Stimulated activated naive B cell treated with anti-CD40 and anti-IgM and Interleukin-4, amounts not matched to agents 10 μg/mL and 1 μg/mL and 100 μg/mL, for 72 hours (primary cell): ENCODE data around the gene TFR2.

Source experiments
- ATAC-seq, 2 donors: fragments of 150-1000 bp; cut with Tn5 transposase; replicated peaks; 2 replicates each; pipeline ENCODE4 v1.10.0; 2021; ENCODE audit warnings: moderate library complexity in 1 of 2
- DNase-seq: peaks from one replicate; pipeline ENCODE4 v3.0.0; 2021
- H3K27ac Mint-ChIP-seq: one replicate; pipeline ENCODE4 v1.8.0; 2022; ENCODE audit warnings: mild to moderate bottlenecking, mixed read lengths
- H3K27me3 Mint-ChIP-seq, 2 donors: one replicate each; pipeline ENCODE4 v1.8.0; 2022; ENCODE audit warnings: mixed read lengths in 2 of 2
- H3K36me3 Mint-ChIP-seq, 2 donors: one replicate each; pipeline ENCODE4 v1.8.0; 2022; ENCODE audit warnings: mixed read lengths in 2 of 2, mild to moderate bottlenecking in 1 of 2
- H3K4me1 Mint-ChIP-seq, 2 donors: one replicate each; pipeline ENCODE4 v1.8.0; 2022; ENCODE audit warnings: mixed read lengths in 2 of 2, mild to moderate bottlenecking in 1 of 2
- H3K4me3 Mint-ChIP-seq, 2 donors: one replicate each; pipeline ENCODE4 v1.8.0; 2022; ENCODE audit warnings: mild to moderate bottlenecking in 2 of 2, mixed read lengths in 2 of 2, moderate library complexity in 1 of 2
- H3K9me3 Mint-ChIP-seq, 2 donors: one replicate each; pipeline ENCODE4 v1.8.0; 2022; ENCODE audit warnings: mixed read lengths in 2 of 2, mild to moderate bottlenecking in 1 of 2

The TFR2 gene

DNA sequence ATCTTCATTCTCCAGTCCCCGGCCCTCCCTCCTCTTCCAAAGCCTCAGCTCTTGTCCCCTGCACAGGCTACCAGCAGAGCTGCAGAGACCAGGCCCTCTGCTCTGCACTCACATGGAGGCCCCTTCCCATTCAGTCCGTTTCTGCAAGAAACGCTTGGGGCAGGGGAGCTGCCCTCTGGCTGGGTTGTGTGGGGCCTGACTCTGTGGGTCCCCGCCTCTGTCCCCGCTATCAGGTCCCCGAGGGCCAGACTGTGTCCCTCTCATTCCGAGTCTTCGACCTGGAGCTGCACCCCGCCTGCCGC lies 37.7 kb downstream of the TFR2 start:
- Mint-ChIP-seq H3K27ac (peak overlapping the region; percentile 59), H3K27me3 (peaks cover 0 to 5% of the 10 kb centered on the region in 2 donors), H3K9me3 (no peaks in the 10 kb centered on the region), H3K4me3 (peak overlapping the region; percentile 85 to 86), H3K4me1 (peaks cover 18 to 23% of the 10 kb centered on the region in 2 donors), H3K36me3 (no peaks in the 10 kb centered on the region)
- DNase-seq (no peak), ATAC-seq (peak in 1 of 2 donors; percentile 17)

DNA sequence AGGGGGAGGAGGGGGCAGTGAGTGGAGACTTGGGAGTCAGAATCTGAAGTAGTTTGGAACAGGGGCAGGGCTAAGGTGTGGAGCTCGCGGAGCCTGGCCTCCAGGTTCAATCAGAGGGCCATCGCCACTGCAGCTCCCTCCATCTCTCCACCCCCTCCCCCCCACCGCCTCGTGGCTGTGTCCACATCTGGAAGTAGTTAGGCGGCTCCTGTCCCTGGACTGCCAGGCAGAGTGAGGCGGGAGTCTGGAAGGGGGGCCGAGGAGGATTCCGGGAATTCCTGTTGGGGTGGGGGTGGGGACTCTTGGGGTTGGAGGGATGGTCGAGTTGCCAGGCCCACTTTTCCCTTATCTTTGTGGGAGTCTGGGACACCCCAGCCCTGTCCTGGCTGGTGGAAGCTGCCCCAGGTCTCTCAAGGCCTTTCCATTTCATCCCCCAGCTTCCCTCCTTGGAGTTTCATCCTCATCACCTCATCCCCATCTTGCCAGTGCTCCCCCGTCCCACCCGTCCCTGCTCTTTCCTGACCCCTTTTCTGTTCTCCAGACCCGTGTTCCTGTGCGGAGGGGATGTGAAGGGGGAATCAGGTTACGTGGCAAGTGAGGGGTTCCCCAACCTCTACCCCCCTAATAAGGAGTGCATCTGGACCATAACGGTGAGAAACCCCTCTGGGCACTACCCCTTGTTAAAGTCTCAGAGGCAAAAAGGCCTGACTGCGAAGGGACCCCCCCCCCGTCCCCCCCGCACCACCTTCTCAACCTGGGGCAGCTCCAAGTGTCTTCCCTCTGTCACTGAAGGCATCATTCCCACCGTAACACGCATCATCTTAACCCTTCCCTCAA lies 38.2 kb downstream of the TFR2 start:
- Mint-ChIP-seq H3K9me3 (no peaks in the 10 kb centered on the region), H3K4me1 (peaks cover 18 to 23% of the 10 kb centered on the region in 2 donors), H3K4me3 (peak overlapping the region; percentile 85 to 86), H3K27me3 (peaks cover 0 to 5% of the 10 kb centered on the region in 2 donors), H3K36me3 (no peaks in the 10 kb centered on the region), H3K27ac (no peak overlapping the region)
- ATAC-seq (no peak), DNase-seq (no peak)

DNA sequence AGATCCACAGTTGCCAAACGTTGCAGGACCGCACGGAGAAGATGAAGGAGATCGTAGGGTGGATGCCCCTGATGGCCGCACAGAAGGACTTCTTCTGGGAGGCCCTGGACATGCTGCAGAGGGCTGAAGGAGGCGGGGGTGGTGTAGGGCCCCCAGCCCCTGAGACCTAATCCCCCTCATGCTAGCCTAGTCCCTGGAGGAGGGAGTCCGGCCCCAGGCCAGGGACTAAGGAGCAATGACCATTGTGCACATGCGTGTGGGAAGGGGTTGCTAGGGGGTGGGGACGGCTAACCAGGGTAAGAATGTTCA lies 40.7 kb downstream of the TFR2 start:
- peaks cover 16 to 21% of the 10 kb centered on the region in 2 donors for H3K4me1 Mint-ChIP-seq
- no peaks in the 10 kb centered on the region for H3K36me3 Mint-ChIP-seq
- no peak for DNase-seq
- H3K4me3 Mint-ChIP-seq = no peak overlapping the region
- ATAC-seq = no peak
- H3K27ac Mint-ChIP-seq = no peak overlapping the region
- no peaks in the 10 kb centered on the region for H3K9me3 Mint-ChIP-seq
- peaks cover 0 to 4% of the 10 kb centered on the region in 2 donors for H3K27me3 Mint-ChIP-seq

DNA sequence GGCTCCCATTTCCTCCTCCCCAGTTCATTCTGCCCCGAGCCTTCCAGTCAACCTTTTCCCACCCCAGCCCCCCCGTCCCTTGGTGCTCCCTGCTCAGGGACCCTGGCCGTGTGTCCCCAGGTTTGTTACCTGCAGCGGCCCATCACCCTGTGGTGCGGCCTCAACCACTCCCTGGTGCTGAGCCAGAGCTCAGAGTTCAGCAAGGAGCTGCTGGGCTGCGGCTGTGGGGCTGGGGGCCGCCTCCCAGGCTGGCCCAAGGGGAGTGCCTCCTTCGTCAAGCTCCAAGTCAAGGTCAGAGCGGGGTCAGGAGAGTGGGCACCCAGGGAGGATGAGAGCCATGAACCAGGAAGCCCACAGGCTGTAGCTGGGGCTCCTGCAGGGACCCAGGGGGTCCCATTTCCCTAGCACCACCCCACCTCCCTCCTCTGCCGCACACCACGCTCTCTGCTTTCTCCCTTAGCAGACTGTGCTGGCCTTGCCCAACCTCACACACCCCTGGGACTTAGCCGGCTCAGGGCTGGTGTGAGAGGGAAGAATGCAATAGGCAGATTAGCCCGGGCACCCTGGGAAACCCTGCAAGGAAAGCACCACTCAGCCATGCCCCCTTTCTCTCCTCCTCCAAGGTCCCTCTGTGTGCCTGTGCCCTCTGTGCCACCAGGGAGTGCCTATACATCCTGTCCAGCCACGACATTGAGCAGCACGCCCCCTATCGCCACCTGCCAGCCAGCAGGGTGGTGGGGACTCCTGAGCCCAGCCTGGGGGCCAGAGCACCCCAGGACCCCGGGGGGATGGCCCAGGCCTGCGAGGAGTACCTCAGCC lies 41.2 kb downstream of the TFR2 start:
- DNase-seq = no peak
- H3K27me3 Mint-ChIP-seq = peaks cover 0 to 2% of the 10 kb centered on the region in 2 donors
- ATAC-seq = no peak
- H3K4me3 Mint-ChIP-seq = no peak overlapping the region
- H3K4me1 Mint-ChIP-seq = peaks cover 10 to 15% of the 10 kb centered on the region in 2 donors
- no peak overlapping the region for H3K27ac Mint-ChIP-seq
- no peaks in the 10 kb centered on the region for H3K9me3 Mint-ChIP-seq
- no peaks in the 10 kb centered on the region for H3K36me3 Mint-ChIP-seq

DNA sequence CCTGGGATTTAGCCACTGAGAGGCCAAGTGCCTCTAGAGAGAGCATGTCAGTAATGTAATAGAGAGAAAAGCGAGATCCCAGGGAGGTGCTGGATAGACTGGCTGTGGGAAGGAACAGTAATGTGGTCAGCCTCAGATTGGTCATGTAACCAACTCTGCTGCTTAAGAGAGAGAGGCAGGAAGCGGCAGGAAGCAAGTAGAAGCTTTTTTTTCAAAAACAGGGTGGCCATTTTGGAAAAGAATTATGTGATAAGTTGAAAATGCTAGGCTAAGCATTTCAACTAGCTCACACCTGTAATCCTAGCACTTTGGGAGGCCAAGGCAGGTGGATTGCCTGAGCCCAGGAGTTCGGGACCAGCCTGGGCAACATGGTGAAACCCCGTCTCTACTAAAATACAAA lies 42.9 kb downstream of the TFR2 start:
- H3K4me1 Mint-ChIP-seq = peaks cover under 1 to 3% of the 10 kb centered on the region in 2 donors
- ATAC-seq (no peak), DNase-seq (no peak)
- no peak overlapping the region for H3K4me3 Mint-ChIP-seq
- H3K9me3 Mint-ChIP-seq = no peaks in the 10 kb centered on the region
- H3K36me3 Mint-ChIP-seq = no peaks in the 10 kb centered on the region
- H3K27ac Mint-ChIP-seq = no peak overlapping the region
- peaks cover 6 to 11% of the 10 kb centered on the region in 2 donors for H3K27me3 Mint-ChIP-seq

DNA sequence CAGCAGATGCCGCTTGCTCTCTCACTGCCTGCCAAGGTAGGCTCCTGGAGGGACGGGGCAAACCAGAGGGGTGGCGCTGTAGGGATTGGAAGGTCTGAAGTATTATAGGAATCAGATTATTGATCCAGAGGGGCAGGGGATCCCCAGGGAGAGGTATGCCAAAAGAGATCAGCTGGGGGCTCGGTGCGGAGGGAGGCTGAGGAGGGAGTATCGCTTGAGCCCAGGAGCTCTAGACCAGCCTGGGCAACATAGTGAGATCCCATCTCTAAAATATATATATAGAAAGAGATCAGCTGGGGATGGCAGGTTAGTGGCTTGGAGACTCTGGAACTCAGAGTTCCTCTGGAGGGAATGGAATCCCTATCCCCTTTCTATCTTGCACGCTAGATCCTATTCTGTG lies 46.2 kb downstream of the TFR2 start:
- ATAC-seq (no peak), DNase-seq (no peak)
- no peaks in the 10 kb centered on the region for H3K36me3 Mint-ChIP-seq
- H3K27me3 Mint-ChIP-seq = peaks cover 20 to 23% of the 10 kb centered on the region in 2 donors
- no peak overlapping the region for H3K27ac Mint-ChIP-seq
- no peaks in the 10 kb centered on the region for H3K9me3 Mint-ChIP-seq
- no peak overlapping the region for H3K4me3 Mint-ChIP-seq
- H3K4me1 Mint-ChIP-seq = peaks cover 0 to 5% of the 10 kb centered on the region in 2 donors

DNA sequence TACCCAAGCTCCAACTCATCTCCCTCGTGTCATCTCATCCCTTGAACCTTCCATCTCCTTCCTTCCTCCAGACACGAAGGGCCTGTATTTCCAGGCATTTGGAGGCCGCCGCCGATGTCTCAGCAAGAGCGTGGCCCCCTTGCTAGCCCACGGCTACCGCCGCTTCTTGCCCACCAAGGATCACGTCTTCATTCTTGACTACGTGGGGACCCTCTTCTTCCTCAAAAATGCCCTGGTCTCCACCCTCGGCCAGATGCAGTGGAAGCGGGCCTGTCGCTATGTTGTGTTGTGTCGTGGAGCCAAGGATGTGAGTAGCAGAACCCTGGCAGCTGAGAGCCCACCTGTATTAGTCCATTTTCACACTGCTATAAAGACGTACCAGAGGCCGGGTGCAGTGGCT lies 49.8 kb downstream of the TFR2 start:
- DNase-seq (no peak), ATAC-seq (no peak)
- H3K27me3 Mint-ChIP-seq = peaks cover 30 to 33% of the 10 kb centered on the region in 2 donors
- H3K36me3 Mint-ChIP-seq = no peaks in the 10 kb centered on the region
- H3K4me1 Mint-ChIP-seq = peaks cover 7 to 8% of the 10 kb centered on the region in 2 donors
- no peak overlapping the region for H3K27ac Mint-ChIP-seq
- no peak overlapping the region for H3K4me3 Mint-ChIP-seq
- H3K9me3 Mint-ChIP-seq = no peaks in the 10 kb centered on the region

DNA sequence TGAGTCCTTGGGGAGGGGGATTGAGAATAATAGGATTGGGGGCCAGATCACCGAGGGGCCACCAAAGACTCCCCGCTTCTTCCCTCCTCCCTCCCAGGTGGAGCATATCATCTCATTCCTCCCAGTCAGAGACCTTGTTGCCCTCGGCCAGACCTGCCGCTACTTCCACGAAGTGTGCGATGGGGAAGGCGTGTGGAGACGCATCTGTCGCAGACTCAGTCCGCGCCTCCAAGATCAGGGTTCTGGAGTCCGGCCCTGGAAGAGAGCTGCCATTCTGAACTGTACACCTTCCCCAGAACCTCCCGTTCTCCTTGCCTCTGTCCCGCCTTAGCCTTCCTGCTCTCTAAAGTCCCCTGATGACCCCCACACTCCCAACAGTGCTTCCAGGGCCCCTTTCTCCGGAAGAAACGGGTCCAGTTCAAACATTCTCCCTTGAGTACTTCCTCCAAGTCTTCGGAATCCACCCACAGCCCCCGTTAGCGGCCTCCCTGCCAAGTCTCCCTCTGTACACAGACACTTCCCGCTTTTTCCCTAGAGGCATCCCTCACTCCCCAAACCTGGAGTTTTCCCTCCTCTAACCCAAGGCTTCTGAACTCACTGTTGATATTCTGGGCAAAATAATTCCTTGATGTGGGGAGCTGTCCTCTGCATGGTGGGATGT lies 51.1 kb downstream of the TFR2 start:
- DNase-seq (no peak), ATAC-seq (no peak)
- Mint-ChIP-seq H3K27ac (no peak overlapping the region), H3K27me3 (peaks cover 30 to 32% of the 10 kb centered on the region in 2 donors), H3K4me1 (peaks cover 11 to 15% of the 10 kb centered on the region in 2 donors), H3K4me3 (no peak overlapping the region), H3K36me3 (peaks cover 0 to 2% of the 10 kb centered on the region in 2 donors), H3K9me3 (no peaks in the 10 kb centered on the region)

DNA sequence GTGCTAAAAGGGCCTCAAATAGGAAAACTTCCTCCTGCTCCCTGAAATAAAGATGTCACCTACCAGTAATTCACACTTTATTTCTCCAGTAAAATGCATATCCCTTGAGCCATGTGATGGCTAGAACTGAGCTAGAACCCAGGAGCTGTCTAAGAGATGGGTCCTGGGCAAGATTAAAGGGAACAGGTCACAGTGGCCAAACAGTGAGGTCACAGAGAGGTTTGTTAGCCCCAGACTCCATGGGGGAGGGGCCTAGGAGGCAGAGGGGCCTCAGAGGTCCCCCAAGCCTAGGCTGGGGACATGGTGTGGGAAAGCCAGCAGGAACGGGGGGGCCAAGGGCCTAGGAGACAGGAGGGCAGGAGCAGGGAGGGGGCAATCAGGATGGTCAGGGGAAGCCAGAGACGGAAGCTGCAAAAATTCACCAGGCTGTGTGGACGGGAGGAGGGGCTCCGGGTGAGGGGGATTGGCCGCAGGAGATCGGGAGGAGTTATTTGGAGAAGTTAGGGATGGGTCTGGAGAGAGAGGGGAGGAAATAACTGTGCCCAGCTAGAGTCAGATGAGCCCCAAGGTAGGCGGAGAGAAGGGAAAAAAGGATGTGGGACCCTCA lies 51.9 kb downstream of the TFR2 start:
- H3K9me3 Mint-ChIP-seq = no peaks in the 10 kb centered on the region
- ATAC-seq (no peak), DNase-seq (no peak)
- peaks cover 0 to 5% of the 10 kb centered on the region in 2 donors for H3K36me3 Mint-ChIP-seq
- H3K4me3 Mint-ChIP-seq = no peak overlapping the region
- no peak overlapping the region for H3K27ac Mint-ChIP-seq
- H3K27me3 Mint-ChIP-seq = peaks cover 28 to 30% of the 10 kb centered on the region in 2 donors
- peaks cover 18 to 23% of the 10 kb centered on the region in 2 donors for H3K4me1 Mint-ChIP-seq

DNA sequence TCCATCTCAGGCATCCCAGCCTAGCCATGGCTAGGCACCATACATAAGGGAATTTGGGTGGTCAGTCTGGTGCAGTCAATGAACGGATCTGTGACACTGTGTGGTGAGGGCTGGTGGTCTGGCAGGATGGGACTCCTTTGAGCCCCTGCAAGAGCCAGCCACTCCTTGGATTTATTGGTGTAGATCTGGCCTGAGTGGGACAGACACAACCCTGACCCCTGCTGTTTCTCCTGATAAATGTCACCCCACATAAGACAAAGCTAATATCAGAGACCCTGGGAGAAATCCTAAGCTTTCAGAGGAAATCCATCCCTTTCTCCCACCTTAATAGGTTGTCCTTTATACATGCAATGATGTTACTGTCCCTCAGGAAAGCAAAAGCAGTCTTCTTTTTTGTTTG lies 52.9 kb downstream of the TFR2 start:
- Mint-ChIP-seq H3K4me3 (no peak overlapping the region), H3K27me3 (peaks cover 22 to 24% of the 10 kb centered on the region in 2 donors), H3K9me3 (no peaks in the 10 kb centered on the region), H3K36me3 (peaks cover 0 to 5% of the 10 kb centered on the region in 2 donors), H3K27ac (no peak overlapping the region), H3K4me1 (peaks cover 26 to 33% of the 10 kb centered on the region in 2 donors)
- DNase-seq (no peak), ATAC-seq (no peak)

DNA sequence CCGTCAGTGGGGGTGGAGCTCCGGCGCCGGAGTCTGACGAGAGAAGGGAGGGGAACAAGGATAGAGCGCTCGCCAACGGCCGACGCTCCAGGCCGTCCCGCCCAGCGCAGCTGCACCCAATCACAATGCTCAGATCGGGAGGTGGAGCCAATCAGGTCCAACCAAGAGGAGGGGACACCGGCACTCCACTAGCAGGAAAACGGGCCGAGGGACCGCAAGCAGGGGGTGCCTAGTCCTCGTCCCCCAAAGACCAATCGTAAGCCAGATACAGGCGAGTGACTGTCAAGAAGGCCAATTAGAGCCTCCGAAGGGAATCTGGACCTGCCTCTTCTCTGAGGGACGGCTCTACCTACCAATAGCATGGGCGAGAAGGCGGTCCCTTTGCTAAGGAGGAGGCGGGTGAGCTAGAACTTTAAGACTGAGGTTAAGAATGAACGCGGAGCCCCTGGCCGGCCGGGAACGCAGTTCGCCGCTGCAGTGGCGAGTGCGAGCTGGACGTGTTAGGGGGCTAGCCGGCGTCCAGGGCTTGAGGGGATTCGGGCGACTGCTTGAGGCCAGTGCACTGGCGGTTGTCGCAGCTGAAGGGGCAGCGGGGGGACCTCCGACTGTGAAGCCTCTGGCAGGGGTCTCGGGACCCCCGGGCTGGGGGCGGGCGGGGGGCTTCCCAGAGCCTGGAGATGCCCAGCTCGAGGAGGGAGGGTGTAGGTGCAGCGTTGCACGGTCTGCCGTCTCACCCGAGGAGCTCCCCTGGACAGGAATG lies 54.9 kb downstream of the TFR2 start, which contains the start of gene FBXO24:
FBXO24 (plus strand) TSS at position 63 of the 760 bp plus-strand sequence; CDS start at position 361, 298 bp downstream.
- H3K4me1 Mint-ChIP-seq = peaks cover 32 to 45% of the 10 kb centered on the region in 2 donors
- H3K36me3 Mint-ChIP-seq = peaks cover 0 to 16% of the 10 kb centered on the region in 2 donors
- peak within 1 kb of the TSS; percentile 97 for H3K27ac Mint-ChIP-seq
- DNase-seq (peak; percentile 100), ATAC-seq (peak; percentile 85 to 88)
- H3K27me3 Mint-ChIP-seq = peaks cover 15 to 16% of the 10 kb centered on the region in 2 donors
- peak within 1 kb of the TSS; percentile 94 to 98 for H3K4me3 Mint-ChIP-seq
- no peaks in the 10 kb centered on the region for H3K9me3 Mint-ChIP-seq

DNA sequence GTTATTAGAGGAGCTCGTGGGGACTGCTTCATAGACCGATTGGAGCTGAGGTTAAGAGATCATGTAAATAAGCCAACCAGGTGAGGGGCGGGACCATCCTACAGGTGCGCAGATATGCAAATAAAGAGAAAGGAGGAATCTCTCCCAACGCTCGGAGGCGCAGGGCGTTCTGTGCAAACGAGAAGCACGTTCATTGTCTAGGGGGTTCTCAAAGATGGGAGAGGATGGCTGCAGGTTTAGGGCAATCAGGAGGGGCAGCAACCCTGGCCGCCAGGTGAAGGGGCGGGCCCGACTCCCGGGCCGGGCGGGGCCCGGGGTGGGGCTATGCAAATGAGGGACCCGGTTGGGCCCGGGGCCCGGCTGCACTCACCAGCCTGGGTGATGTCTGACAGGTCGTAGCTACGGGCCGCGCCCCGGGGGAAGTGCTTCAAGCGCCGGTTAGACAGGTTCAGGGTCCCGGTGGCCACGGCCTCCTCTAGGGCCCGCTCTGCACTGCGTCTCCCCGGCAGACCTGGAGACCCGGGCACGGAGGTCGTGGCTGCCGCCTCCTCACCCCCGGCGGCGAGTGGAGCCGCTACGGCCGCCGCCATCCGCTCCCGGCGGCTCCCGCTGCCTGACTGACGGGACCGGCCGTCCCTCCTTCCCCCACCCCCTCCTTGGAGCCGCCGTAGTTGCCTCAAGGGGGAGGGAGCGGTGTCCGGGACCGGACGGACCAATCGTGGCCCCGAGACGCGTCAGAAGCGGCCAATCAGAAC lies 55.7 kb downstream of the TFR2 start, which contains the start of gene LRCH4:
LRCH4 (minus strand) TSS at position 619 of the 755 bp plus-strand sequence; CDS start at position 590, 29 bp downstream.
- DNase-seq (peak; percentile 44), ATAC-seq (peak; percentile 26 to 34)
- peak within 1 kb of the TSS; percentile 94 to 98 for H3K4me3 Mint-ChIP-seq
- H3K36me3 Mint-ChIP-seq = peaks cover 0 to 16% of the 10 kb centered on the region in 2 donors
- H3K4me1 Mint-ChIP-seq = peaks cover 32 to 45% of the 10 kb centered on the region in 2 donors
- H3K9me3 Mint-ChIP-seq = no peaks in the 10 kb centered on the region
- H3K27ac Mint-ChIP-seq = peak within 1 kb of the TSS; percentile 97
- peaks cover 15% of the 10 kb centered on the region in 2 donors for H3K27me3 Mint-ChIP-seq
